Choroid plexus epithelial cell (primary cell): ENCODE results near the gene TMEM116.
"Not testable (repeated sequence)": the region's sequence is repeated elsewhere in the genome, so short reads cannot be mapped to it uniquely, and the experiment has no call there.

Experiments used
- DNase-seq: peaks from one replicate; pipeline ENCODE4 v3.0.0-alpha.2; 2010; ENCODE audit warnings: low read depth
- H3K4me3 ChIP-seq: 2 replicates; pipeline ENCODE4 v1.5.1; 2011; ENCODE audit warnings: low read depth, mild to moderate bottlenecking, control low read depth, low read length, moderate library complexity
- TF ChIP-seq, protein P1 (sequence below): conservative IDR thresholded peaks from 2 replicates; pipeline ENCODE4 v1.5.1; 2011; ENCODE audit warnings: low read depth, mild to moderate bottlenecking, control low read depth, inconsistent platforms, low read length, moderate library complexity

TMEM116 gene

DNA sequence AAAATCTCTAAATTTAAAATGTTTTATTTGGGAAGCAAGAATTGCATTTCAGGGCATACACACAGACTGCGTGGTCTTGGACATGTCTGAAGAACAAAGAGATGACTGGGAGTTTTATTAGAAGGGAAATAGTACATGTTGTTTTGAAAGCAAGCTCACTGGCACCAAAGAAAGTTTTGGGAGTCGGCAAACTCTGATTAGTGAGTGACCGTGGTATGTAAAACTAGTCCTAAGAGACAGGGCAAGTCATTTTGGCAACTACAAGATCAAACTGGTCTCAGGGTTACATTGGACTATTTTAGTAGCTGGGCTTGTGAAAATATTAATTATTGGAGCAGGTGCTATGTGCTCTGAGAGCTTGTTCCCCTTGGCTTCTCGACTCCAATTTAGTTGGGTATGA, 14.9 kb downstream of the TMEM116 start:
- H3K4me3 ChIP-seq = no peak overlapping the region

DNA sequence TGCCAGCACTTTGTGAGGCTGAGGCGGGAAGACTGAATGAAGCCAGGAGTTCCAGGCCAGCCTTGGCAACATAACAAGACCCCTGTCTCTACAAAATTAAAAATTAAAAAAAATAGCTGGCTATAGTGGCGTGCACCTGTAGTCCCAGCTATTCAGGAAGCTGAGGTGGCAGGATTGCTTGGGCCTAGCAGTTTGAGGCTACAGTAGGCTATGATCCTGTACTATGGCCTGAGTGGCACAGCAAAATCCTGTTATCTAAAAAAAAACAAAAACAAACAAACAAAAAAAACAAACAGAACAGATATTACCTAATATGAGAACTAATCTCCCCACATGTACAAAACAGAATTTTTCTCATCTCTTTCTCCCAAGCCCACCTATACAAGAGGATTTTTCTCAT, 15.7 kb downstream of the TMEM116 start:
- no peak overlapping the region for H3K4me3 ChIP-seq
- no peak for DNase-seq
- TF ChIP-seq, protein P1, sequence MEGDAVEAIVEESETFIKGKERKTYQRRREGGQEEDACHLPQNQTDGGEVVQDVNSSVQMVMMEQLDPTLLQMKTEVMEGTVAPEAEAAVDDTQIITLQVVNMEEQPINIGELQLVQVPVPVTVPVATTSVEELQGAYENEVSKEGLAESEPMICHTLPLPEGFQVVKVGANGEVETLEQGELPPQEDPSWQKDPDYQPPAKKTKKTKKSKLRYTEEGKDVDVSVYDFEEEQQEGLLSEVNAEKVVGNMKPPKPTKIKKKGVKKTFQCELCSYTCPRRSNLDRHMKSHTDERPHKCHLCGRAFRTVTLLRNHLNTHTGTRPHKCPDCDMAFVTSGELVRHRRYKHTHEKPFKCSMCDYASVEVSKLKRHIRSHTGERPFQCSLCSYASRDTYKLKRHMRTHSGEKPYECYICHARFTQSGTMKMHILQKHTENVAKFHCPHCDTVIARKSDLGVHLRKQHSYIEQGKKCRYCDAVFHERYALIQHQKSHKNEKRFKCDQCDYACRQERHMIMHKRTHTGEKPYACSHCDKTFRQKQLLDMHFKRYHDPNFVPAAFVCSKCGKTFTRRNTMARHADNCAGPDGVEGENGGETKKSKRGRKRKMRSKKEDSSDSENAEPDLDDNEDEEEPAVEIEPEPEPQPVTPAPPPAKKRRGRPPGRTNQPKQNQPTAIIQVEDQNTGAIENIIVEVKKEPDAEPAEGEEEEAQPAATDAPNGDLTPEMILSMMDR = no peak

More for the DNA sequence above, 14.9 kb downstream of the TMEM116 start:
- DNase-seq = no peak
- TF ChIP-seq, protein P1 = no peak

DNA sequence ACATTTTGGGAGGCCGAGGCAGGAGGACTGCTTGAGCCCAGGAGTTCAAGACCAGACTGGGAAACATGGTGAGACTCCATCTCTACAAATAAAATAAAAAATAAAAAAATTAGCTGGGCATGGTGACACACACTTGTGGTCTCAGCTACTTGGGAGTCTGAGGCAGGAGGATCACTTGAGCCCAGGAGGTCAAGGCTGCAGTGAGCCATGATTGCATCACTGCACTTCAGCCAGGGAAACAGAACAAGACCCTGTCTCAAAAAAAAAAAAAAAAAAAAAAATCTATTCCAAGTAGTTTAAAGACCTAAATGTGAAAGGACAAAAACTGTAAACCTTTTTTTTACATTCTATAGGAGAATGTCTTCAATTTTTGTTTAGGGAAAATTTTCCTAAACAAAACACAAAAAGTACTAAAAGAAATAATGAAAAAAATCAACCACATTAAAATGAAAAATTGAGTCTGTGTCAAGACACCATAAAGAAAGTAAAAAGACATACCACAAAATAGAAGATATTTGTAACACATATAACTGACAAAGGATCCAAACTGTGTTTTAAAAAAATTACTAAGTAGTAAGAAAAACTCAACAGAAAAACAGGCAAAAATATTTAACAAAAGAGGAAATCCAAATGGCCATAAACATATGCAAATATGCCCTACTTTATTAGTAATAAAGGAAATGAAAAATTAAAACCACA, 17.0 kb downstream of the TMEM116 start:
- TF ChIP-seq, protein P1 = no peak
- DNase-seq = no peak
- no peak overlapping the region for H3K4me3 ChIP-seq

DNA sequence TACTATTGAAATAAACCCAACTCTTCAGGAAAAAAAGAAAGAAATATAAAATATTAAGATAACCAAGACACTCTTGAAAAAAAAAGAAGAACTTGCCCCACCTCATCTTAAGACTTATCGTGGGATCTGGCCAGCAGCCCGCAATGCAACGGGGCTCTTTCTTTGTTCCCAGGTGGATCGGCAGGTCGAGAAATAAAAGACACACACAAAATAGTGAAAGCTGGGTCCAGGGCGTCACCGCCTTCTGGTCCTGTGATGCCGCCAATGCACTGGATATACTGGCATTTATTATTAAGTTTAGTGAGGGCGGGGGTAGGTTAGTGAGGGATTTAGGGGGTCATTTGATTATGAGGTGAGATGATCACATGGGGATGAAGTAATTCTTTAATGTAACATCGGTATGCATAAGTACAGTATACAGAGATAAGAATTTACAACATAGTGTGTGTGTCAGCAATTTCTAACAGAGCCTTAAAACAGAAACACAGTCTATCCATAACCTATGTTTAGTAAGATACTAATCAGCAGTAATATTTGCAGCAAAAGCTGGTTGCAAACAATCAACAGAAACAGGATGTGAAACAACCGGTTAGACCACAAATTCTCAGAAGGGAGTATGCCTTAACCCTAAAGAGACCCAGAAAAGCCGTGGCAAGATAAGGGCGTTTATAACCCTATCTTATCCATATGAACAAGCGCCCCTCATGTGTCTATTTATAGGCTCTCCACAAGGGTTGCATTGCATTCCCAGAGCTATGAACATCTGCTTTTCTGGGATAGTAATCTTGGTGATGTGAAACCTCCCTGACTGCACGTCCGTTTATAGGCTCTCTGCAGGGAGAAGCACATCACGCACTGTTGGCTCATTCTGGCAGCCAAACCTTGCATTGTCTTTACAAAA, 18.5 kb downstream of the TMEM116 start:
- DNase-seq, H3K4me3 ChIP-seq: not testable (repeated sequence)

DNA sequence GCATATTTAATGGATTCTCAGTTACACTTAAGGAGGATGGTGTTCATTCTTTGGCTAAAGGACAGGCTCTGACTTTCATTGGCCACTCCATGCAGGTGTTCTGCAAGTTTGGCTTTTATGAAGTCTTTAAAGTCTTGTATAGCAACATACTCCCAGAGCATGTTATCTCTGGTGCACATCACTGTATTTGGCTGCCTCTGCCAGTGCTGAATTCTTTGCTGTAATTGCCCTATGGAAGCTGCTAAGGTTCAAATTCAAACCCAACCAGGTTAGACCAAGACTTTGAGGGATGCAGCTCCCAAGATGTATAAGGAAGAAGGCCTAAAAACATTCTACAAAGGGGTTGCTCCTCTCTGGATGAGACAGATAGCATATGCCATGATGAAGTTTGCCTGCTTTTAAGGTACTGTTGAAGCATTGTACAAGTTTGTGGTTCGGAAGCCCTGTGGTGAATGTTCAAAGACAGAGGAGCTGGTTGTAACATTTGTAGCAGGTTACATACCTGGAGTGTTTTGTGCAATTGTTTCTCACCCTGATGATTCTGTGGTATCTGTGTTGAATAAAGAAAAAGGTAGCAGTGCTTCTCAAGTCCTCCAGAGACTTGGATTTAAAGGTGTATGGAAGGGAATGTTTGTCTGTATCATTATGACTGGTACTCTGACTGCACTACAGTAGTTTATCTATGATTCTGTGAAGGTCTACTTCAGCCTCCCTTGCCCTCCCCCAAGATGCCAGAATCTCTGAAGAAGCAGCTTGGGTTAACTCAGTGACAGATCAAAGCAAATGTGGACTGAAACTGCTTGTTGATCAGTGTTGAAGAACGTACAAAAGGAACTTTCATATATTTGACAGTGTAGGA, 19.4 kb downstream of the TMEM116 start:
- H3K4me3 ChIP-seq = no peak overlapping the region
- TF ChIP-seq, protein P1 = no peak
- no peak for DNase-seq

DNA sequence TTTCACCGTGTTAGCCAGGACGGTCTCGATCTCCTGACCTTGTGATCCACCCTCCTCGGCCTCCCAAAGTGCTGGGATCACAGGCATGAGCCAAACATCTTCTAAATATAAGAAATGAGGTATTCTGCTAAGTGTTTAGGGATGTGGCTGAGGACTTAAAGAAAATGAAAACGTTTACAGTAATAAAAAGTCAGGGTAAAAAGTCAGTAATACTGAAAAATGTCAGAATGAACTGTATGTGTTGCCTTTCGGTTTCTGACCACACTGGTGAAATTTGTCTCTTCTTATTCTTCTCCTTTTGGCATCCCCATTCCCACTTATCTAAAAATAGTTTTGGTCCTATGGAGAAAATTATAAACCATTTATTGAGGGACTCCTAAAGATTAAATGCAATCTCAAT, 20.5 kb downstream of the TMEM116 start:
- no peak overlapping the region for H3K4me3 ChIP-seq
- DNase-seq = no peak
- TF ChIP-seq, protein P1 = no peak

DNA sequence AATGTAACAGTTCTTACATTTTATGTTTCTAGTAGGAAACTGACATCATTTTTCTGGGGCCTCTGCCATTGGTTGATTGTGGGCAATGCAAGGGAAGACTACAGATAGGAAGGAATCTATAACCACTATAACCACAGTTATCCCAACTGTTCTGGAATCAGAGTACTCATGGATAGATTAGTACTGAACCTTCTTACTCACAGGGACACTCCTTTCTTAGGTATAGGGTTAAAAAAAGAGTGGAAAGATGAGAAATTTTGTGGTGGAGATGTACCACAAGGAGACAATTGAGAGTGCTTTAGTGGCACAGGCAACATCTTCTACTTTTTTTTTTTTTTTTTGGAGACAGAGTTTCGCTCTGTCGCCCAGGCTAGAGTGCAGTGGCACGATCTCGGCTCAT, 21.0 kb downstream of the TMEM116 start:
- TF ChIP-seq, protein P1 = no peak
- DNase-seq = peak; percentile 36
- H3K4me3 ChIP-seq = no peak overlapping the region
